Iris pigment epithelial cell (primary cell): ENCODE measurements around the gene LIMA1.

Experiments
- DNase-seq: peaks from one replicate; pipeline ENCODE4 v3.0.0-alpha.2; 2011; ENCODE audit warnings: low read depth

Gene LIMA1

DNA sequence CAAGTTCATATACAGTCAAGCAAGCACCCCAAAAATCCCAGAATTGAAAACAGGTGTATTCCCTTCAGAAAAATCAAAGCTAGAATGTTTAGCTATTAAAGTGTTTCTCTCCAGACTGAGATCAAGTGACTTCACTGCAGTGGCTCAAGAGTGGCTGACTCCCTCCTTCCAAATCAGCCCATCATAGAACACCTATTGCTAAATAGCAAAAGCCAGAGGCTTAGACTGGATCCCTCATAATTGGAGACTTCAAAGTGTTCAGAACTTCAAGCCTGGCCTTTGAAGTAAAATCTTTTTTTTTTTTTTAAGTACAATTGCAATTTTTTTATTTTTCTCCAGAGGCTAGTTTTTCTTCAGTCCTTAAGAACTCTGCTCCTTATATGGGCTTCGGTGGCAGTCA, 66.1 kb downstream of the LIMA1 start:
- no peak for DNase-seq

GRCh38 chr12:50215033-50215432, 68.3 kb downstream of the LIMA1 start:
- DNase-seq: peak; percentile 72

GRCh38 chr12:50214018-50214417, 69.3 kb downstream of the LIMA1 start:
- DNase-seq: no peak

GRCh38 chr12:50213439-50213838, 69.9 kb downstream of the LIMA1 start:
- no peak for DNase-seq

- DNase-seq: no peak
These were observed 71.3 kb downstream of the LIMA1 start for GRCh38 chr12:50212071-50212467.

DNA sequence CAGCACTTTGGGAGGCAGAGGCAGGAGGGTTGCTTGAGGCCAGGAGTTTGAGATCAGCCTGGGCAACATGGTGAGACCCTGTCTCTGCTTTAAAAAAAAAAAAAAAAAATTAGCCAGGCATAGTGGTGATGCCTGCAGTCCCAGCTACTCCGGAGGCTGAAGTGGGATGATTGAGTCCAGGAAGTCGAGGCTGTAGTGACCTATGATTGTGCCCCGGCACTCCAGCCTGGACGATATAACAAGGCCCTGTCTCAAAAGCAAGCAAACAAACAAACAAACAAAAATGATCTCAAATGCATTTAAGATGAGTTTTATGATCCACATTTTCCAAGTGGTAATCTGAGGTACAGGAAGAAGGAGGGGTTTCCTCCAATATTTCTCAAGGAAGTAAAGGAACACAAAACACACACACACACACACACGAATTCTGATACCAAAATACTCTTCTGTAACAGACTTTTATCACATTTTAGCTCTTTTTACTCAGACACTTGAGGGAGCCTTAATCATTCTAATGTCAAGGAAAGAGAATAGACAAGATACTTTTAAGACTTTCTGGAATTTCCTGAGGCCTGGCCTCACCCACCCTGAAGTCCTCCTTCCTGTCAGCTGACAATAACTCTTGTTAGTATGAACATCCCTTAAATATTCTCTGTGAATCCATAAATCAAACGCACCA, 71.8 kb downstream of the LIMA1 start:
- DNase-seq: peak; percentile 63

DNA sequence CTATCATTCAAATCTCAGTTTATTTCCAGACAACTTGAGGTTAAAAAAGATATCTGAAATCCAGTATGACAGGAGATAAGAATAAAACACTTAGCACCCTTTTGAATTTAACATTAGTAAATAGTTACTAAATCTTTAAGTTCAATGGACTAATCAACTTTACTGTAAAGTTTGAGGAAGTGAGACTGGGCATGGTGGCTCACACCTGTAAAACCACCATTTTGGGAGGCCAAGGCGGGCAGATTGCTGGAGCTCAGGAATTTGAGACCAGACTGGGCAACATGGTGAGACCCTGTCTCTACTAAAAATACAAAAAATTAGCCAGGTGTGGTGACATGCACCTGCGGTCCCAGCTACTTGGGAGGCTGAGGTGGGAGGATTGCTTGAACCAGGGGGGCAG, 75.9 kb downstream of the LIMA1 start:
- DNase-seq: no peak

GRCh38 chr12:50205648-50206047, 77.7 kb downstream of the LIMA1 start:
- DNase-seq: no peak

DNA sequence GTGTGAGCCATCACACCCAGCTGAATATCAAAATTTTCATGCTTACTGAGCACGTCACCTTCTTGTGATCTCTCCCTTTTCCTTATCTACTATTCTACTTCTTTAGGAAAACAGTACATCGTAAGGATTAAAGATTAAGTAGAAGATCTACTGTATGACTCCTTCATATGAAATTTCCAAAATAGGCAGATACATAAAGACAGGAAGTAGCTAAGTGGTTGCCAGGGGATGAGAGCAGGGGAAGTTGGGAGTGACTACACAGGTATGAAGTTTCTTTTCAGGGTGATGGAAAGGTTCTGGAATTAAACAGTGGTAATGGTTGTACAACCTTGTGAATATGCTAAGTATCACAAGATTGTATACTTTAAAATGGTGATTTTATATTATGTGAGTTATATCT, 79.6 kb downstream of the LIMA1 start:
- DNase-seq: no peak

DNA sequence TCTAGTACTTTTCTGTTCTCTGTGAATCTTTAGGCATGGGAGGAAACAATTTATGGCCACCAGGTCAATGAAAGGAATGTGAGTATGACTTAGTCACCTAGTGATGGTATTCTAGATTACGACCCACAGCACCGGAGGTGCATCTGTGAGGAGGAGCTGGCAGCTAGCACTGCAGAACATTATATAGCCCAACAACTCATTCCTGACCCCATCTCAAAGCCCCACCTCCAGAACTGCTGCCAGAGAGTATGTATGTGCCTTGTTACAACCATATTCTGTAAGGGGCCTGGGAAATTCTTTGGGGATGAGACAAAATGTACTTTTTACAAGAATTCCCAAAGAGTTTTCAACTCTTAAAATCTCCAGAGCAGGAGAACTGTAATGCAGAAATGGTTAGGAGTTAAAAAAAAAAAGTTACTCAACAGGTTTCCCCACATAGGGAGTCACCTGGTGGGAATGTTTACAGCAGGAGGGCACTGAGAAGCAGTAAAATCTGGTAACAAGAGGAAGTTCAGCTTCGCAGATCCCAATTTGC, 81.3 kb downstream of the LIMA1 start:
- peak; percentile 96 for DNase-seq

GRCh38 chr12:50200552-50201273, 82.6 kb downstream of the LIMA1 start:
- peak; percentile 90 for DNase-seq

- DNase-seq: no peak
These were observed 84.5 kb downstream of the LIMA1 start for GRCh38 chr12:50198829-50199228.

DNA sequence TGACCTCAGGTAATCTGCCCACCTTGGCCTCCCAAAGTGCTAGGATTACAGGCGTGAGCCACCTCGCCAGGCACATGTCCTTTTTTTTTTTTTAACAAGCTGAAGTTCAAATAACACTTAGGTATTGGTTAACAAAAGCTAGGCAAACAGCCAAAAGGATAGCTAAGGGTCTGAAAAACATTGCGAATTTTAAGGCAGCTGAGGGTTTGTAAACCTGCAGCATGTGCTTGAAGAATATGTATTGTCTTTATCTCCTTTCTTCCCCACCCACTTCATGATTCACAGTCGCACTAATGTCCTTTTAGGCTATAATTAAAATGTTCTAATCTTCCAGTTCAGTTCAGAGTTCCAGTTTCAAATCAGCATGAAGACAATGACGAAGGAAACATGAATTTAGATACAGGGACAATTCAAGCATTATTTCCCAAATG, 86.0 kb downstream of the LIMA1 start:
- no peak for DNase-seq

GRCh38 chr12:50196537-50196936, 86.8 kb downstream of the LIMA1 start:
- DNase-seq: no peak

- DNase-seq: no peak
These were observed 87.5 kb downstream of the LIMA1 start for GRCh38 chr12:50195832-50196231.

DNA sequence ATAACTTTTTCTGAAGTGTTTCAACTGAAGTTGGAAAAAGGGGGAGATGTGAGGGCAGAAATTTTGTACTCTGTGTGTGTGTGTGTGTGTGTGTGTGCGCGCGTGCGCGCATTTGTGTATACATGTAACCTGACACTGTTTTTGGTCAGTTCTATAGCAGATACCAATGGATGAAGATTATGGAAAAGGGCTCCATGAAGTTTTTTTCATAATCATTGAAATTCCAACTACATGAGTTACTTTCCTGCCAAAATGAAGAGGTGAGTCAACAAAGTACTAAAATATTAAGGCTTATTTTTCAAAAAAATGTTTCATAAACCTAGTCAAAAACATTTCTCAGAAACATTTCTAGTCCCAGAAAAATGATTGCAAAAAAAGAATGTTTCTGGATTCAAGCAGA, 90.4 kb downstream of the LIMA1 start:
- peak; percentile 84 for DNase-seq

- no peak for DNase-seq
These were observed 91.1 kb downstream of the LIMA1 start for GRCh38 chr12:50192236-50192635.

- DNase-seq: no peak
These were observed 92.5 kb downstream of the LIMA1 start for GRCh38 chr12:50190859-50191258.

- DNase-seq: peak; percentile 45
These were observed 94.3 kb downstream of the LIMA1 start for GRCh38 chr12:50188875-50189575.

DNA sequence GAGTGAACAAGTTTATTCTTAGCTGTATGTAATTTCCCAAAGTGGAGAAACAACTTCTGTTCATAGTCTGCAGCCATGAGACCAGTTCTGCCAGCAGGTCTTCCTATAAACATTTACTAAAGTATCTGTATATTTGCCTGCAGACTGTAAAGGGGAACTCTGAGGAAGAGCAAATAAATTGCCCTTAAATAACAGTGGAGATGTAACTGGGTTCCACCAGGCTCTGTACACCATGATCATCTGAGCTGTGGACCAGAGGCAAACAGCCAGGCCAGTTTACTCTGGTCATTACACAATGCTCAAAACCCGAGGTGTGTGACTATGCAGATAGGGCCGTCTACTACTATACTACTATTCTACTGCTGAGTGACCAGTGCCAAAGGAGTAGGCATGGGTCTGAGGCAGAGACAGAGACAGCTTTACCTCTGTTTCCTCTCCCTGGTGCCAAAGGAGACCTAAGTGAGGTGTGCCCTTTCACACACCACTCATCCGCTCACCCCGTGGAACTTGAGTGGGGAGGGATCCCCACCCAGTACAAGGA, 95.0 kb downstream of the LIMA1 start:
- DNase-seq: peak; percentile 85

- DNase-seq: peak; percentile 94
These were observed 96.0 kb downstream of the LIMA1 start for GRCh38 chr12:50187084-50187900.

- peak; percentile 62 for DNase-seq
These were observed 96.6 kb downstream of the LIMA1 start for GRCh38 chr12:50186681-50187080.
